HepG2 (cell line): ENCODE measurements around the gene UBE2G2. TPM values are rescaled to one million over a fixed set of nuclear protein-coding genes. Genes with fewer than 3 reads are reported as not detected.
A peak's percentile ranks its signal among the peaks of the same experiment; 100 is the strongest.

Experiments used
- FIP1L1 ChIP-seq: fragments of 200-400 bp; formaldehyde crosslinking; IDR thresholded peaks from 2 replicates; pipeline ENCODE4 v1.6.1; 2018; ENCODE audit warnings: low read depth, mild to moderate bottlenecking, low read length, moderate library complexity, borderline replicate concordance; ENCODE audit not compliant: insufficient read depth
- MAFF ChIP-seq: IDR thresholded peaks from 2 replicates; pipeline ENCODE4 v1.6.1; 2011; ENCODE audit warnings: low read depth, low read length, improper control_type of control experiment
- MTA1 ChIP-seq: sonication (generic); formaldehyde crosslinking; IDR thresholded peaks from 2 replicates; pipeline ENCODE4 v1.4.0; 2020; ENCODE audit warnings: missing genetic modification reagents, mild to moderate bottlenecking, borderline replicate concordance
- PPARG ChIP-seq: conservative IDR thresholded peaks from 2 replicates; pipeline ENCODE4 v1.6.1; 2016; ENCODE audit warnings: missing biosample characterization, missing genetic modification reagents
- RBFOX2 ChIP-seq: fragments of 200-400 bp; formaldehyde crosslinking; IDR thresholded peaks from 2 replicates; pipeline ENCODE4 v1.6.1; 2017; ENCODE audit warnings: low read depth, mild to moderate bottlenecking, low read length
- TGIF2 ChIP-seq: IDR thresholded peaks from 2 replicates; pipeline ENCODE4 v1.6.1; 2016; ENCODE audit warnings: control low read depth, missing compliant biosample characterization
- ZIK1 ChIP-seq: sonication (generic); formaldehyde crosslinking; IDR thresholded peaks from 2 replicates; pipeline ENCODE4 v1.5.0; 2020; ENCODE audit warnings: mild to moderate bottlenecking, low read depth, missing genetic modification reagents, borderline replicate concordance
- ZNF441 ChIP-seq: sonication (generic); formaldehyde crosslinking; IDR thresholded peaks from 2 replicates; pipeline ENCODE4 v1.7.0; 2021; ENCODE audit warnings: missing genetic modification reagents, borderline replicate concordance
- polyA plus RNA-seq, 8 experiments: library from polyadenylated mRNA; depleted of rRNA in 3 of 8; stranded (reverse) in 7 of 8; unstranded in 1 of 8; fragments of >200 nt; fragmentation: Illumina TruSeq in 4 of 8; extraction: Trizol in 4 of 8; gene quantifications; 2 replicates each; pipeline versions ENCODE4 v1.2.1 to v1.2.3, GENCODE V29; 2011 to 2016; ENCODE audit warnings: low read depth in 4 of 8, missing spikeins in 1 of 8, mixed read lengths in 1 of 8; ENCODE audit not compliant: insufficient read depth in 1 of 8
- total RNA-seq, 5 experiments: library from RNA; depleted of rRNA; stranded (reverse); fragments of >200 nt; fragmentation: Illumina TruSeq; extraction: Trizol; gene quantifications; 2 replicates each; pipeline ENCODE4 v1.2.3, GENCODE V29; 2016; ENCODE audit warnings: low read depth in 1 of 5
- TF ChIP-seq, protein P1 (sequence below): IDR thresholded peaks from 2 replicates; pipeline ENCODE4 v1.6.1; 2016; ENCODE audit warnings: missing compliant biosample characterization, missing genetic modification reagents, borderline replicate concordance
- TF ChIP-seq, protein P2 (sequence below): sonication (generic); formaldehyde crosslinking; IDR thresholded peaks from 2 replicates; pipeline ENCODE4 v1.4.0; 2020; ENCODE audit warnings: missing genetic modification reagents, mild to moderate bottlenecking, borderline replicate concordance
- TF ChIP-seq, protein P3 (sequence below): IDR thresholded peaks from 2 replicates; pipeline ENCODE4 v1.6.1; 2018; ENCODE audit warnings: missing genetic modification reagents, mild to moderate bottlenecking, missing compliant biosample characterization
- TF ChIP-seq, protein P4 (sequence below): sonication (generic); formaldehyde crosslinking; IDR thresholded peaks from 2 replicates; pipeline ENCODE4 v1.8.0; 2022; ENCODE audit warnings: missing genetic modification reagents, mild to moderate bottlenecking, moderate library complexity, borderline replicate concordance
- TF ChIP-seq, protein P5 (sequence below): sonication (generic); formaldehyde crosslinking; IDR thresholded peaks from 2 replicates; pipeline ENCODE4 v1.4.0; 2020; ENCODE audit warnings: missing genetic modification reagents, borderline replicate concordance
- TF ChIP-seq, protein P6 (sequence below): sonication (generic); formaldehyde crosslinking; IDR thresholded peaks from 2 replicates; pipeline ENCODE4 v1.4.0; 2020; ENCODE audit warnings: missing genetic modification reagents, low read depth, mild to moderate bottlenecking, borderline replicate concordance

UBE2G2 gene
- total and polyA plus RNA-seq, 2 of the 13 experiments (the other 11 are each of a cell fraction or from before 2014, with no cell fraction given), result 55.4 to 92.0 TPM

DNA sequence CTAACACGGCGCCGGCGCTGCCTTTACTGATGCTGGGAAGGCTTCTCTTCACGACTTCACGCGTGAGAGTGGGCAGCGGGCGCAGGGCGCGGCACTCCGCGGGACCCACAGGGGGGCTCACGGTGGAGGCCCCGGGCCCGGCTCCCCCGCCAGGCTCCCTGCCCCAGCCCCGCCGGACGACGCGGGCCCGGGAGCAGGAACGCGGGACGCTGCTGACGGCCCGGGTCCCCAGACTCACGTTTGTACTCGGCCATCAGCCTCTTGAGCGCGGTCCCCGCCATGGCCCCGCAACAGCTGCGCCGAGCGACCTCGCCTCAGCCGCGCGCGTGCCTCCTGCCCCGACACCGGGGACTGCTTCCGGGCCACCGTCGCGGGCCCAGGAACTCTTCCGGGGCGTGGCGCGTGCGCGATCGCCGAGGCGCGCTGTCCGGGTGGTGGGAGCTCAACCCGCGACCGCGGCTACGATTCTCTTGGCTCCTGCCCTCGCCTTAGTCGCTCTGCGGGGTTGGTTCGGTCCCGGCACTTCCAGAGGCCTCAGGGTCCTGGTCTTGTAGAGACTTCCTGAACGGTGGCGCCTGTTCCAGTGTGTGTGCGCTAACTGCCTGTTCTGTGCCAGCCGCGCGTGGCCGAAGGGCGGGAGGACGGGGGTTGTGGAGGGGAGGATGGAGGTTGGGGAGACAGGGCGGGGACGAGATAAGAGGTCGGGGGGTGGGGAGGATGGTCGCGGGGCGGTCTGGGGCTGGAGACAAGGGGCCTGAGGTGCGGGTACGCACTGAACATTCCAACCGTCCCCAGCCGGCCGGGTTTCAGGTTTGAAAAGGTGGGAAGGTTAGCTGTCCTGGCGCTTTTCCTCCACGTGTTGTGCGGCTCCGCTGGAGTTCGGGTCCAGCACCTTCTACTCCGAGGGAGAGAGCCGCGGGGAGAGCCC lies at the start of gene UBE2G2 (continued):
- TF ChIP-seq, protein P1, sequence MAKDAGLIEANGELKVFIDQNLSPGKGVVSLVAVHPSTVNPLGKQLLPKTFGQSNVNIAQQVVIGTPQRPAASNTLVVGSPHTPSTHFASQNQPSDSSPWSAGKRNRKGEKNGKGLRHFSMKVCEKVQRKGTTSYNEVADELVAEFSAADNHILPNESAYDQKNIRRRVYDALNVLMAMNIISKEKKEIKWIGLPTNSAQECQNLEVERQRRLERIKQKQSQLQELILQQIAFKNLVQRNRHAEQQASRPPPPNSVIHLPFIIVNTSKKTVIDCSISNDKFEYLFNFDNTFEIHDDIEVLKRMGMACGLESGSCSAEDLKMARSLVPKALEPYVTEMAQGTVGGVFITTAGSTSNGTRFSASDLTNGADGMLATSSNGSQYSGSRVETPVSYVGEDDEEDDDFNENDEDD (CRISPR knock-in tag), result peak; percentile 92
- no peak; the same call in 1 of the 2 replicates for TF ChIP-seq MTA1 (CRISPR knock-in tag)
- peak; percentile 45; the same call in 1 of the 2 replicates for TF ChIP-seq PPARG (CRISPR knock-in tag)
- peak; percentile 93 for TF ChIP-seq RBFOX2
- peak; percentile 34 for TF ChIP-seq TGIF2 (CRISPR knock-in tag)
- TF ChIP-seq ZNF441 (CRISPR knock-in tag), result peak; percentile 52; the same call in 1 of the 2 replicates
- peak; percentile 88; the same call in 1 of the 2 replicates for TF ChIP-seq ZIK1 (CRISPR knock-in tag)
- no peak for TF ChIP-seq MAFF
- TF ChIP-seq, protein P2, sequence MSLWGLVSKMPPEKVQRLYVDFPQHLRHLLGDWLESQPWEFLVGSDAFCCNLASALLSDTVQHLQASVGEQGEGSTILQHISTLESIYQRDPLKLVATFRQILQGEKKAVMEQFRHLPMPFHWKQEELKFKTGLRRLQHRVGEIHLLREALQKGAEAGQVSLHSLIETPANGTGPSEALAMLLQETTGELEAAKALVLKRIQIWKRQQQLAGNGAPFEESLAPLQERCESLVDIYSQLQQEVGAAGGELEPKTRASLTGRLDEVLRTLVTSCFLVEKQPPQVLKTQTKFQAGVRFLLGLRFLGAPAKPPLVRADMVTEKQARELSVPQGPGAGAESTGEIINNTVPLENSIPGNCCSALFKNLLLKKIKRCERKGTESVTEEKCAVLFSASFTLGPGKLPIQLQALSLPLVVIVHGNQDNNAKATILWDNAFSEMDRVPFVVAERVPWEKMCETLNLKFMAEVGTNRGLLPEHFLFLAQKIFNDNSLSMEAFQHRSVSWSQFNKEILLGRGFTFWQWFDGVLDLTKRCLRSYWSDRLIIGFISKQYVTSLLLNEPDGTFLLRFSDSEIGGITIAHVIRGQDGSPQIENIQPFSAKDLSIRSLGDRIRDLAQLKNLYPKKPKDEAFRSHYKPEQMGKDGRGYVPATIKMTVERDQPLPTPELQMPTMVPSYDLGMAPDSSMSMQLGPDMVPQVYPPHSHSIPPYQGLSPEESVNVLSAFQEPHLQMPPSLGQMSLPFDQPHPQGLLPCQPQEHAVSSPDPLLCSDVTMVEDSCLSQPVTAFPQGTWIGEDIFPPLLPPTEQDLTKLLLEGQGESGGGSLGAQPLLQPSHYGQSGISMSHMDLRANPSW (CRISPR knock-in tag), result no peak
- no peak for TF ChIP-seq FIP1L1
- TF ChIP-seq, protein P3, sequence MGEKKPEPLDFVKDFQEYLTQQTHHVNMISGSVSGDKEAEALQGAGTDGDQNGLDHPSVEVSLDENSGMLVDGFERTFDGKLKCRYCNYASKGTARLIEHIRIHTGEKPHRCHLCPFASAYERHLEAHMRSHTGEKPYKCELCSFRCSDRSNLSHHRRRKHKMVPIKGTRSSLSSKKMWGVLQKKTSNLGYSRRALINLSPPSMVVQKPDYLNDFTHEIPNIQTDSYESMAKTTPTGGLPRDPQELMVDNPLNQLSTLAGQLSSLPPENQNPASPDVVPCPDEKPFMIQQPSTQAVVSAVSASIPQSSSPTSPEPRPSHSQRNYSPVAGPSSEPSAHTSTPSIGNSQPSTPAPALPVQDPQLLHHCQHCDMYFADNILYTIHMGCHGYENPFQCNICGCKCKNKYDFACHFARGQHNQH (CRISPR knock-in tag), result no peak
- TF ChIP-seq, protein P4, sequence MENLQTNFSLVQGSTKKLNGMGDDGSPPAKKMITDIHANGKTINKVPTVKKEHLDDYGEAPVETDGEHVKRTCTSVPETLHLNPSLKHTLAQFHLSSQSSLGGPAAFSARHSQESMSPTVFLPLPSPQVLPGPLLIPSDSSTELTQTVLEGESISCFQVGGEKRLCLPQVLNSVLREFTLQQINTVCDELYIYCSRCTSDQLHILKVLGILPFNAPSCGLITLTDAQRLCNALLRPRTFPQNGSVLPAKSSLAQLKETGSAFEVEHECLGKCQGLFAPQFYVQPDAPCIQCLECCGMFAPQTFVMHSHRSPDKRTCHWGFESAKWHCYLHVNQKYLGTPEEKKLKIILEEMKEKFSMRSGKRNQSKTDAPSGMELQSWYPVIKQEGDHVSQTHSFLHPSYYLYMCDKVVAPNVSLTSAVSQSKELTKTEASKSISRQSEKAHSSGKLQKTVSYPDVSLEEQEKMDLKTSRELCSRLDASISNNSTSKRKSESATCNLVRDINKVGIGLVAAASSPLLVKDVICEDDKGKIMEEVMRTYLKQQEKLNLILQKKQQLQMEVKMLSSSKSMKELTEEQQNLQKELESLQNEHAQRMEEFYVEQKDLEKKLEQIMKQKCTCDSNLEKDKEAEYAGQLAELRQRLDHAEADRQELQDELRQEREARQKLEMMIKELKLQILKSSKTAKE, result peak; percentile 51; the same call in 1 of the 2 replicates
- TF ChIP-seq, protein P5, sequence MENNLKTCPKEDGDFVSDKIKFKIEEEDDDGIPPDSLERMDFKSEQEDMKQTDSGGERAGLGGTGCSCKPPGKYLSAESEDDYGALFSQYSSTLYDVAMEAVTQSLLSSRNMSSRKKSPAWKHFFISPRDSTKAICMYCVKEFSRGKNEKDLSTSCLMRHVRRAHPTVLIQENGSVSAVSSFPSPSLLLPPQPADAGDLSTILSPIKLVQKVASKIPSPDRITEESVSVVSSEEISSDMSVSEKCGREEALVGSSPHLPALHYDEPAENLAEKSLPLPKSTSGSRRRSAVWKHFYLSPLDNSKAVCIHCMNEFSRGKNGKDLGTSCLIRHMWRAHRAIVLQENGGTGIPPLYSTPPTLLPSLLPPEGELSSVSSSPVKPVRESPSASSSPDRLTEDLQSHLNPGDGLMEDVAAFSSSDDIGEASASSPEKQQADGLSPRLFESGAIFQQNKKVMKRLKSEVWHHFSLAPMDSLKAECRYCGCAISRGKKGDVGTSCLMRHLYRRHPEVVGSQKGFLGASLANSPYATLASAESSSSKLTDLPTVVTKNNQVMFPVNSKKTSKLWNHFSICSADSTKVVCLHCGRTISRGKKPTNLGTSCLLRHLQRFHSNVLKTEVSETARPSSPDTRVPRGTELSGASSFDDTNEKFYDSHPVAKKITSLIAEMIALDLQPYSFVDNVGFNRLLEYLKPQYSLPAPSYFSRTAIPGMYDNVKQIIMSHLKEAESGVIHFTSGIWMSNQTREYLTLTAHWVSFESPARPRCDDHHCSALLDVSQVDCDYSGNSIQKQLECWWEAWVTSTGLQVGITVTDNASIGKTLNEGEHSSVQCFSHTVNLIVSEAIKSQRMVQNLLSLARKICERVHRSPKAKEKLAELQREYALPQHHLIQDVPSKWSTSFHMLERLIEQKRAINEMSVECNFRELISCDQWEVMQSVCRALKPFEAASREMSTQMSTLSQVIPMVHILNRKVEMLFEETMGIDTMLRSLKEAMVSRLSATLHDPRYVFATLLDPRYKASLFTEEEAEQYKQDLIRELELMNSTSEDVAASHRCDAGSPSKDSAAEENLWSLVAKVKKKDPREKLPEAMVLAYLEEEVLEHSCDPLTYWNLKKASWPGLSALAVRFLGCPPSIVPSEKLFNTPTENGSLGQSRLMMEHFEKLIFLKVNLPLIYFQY (CRISPR knock-in tag), result 0 out of 2 replicates have a peak, but pooled peaks have one; percentile 52
- TF ChIP-seq, protein P6, sequence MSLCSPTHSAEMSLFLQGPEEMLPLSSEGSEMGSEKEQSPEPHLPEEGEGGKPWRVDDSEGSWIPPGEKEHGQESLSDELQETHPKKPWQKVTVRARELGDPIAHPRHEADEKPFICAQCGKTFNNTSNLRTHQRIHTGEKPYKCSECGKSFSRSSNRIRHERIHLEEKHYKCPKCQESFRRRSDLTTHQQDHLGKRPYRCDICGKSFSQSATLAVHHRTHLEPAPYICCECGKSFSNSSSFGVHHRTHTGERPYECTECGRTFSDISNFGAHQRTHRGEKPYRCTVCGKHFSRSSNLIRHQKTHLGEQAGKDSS (CRISPR knock-in tag), result no peak
